Breast epithelium (tissue), 4 donors: ENCODE measurements around the gene TTC6. TPM values are rescaled to one million over a fixed set of nuclear protein-coding genes. Genes with fewer than 3 reads are reported as not detected.

Experiments
- DNase-seq, 2 donors: peaks; one replicate each; pipeline ENCODE4 v3.0.0-alpha.2; 2019; ENCODE audit warnings: low spot score in 2 of 2
- H3K27ac ChIP-seq, 2 donors: fragments of 200-600 bp; sonication (generic) in 1 of 2; one replicate each; pipeline ENCODE4 v1.5.1; 2016 to 2019; ENCODE audit warnings: mild to moderate bottlenecking in 1 of 2
- H3K27me3 ChIP-seq, 2 donors: fragments of 200-600 bp; sonication (generic) in 1 of 2; one replicate each; pipeline versions ENCODE4 v1.5.1 to v1.6.0; 2017 to 2019; ENCODE audit warnings: control low read depth in 1 of 2, mild to moderate bottlenecking in 1 of 2
- H3K36me3 ChIP-seq: fragments of 200-600 bp; one replicate; pipeline ENCODE4 v1.5.1; 2019
- H3K4me1 ChIP-seq, 2 donors: fragments of 200-600 bp; sonication (generic); one replicate each; pipeline ENCODE4 v1.5.1; 2016 to 2019; ENCODE audit warnings: control low read depth in 1 of 2
- H3K4me3 ChIP-seq, 3 donors: fragments of 200-600 bp; sonication (generic); 1 replicate in 2 of 3; 2 replicates in 1 of 3; pipeline ENCODE4 v1.5.1; 2016 to 2019; ENCODE audit warnings: mild to moderate bottlenecking in 3 of 3, moderate library complexity in 2 of 3
- H3K9me3 ChIP-seq, 2 donors: fragments of 200-600 bp; sonication (generic) in 1 of 2; one replicate each; pipeline ENCODE4 v1.5.1; 2016 to 2019; ENCODE audit warnings: control low read depth in 1 of 2
- POLR2A ChIP-seq: fragments of 450-650 bp; IDR thresholded peaks from one replicate; pipeline ENCODE4 v1.6.1; 2016; ENCODE audit warnings: antibody characterized with exemption, mild to moderate bottlenecking, moderate library complexity
- POLR2AphosphoS5 ChIP-seq, 3 donors: sonication (generic); formaldehyde crosslinking; IDR thresholded peaks; one replicate each; pipeline ENCODE4 v1.6.1; 2017; ENCODE audit warnings: antibody characterized with exemption in 3 of 3
- intact Hi-C: fragments of 100-400 bp; cut with DNase I; formaldehyde crosslinking; loops from one replicate; pipeline ENCODE4 v1.15.1; 2023; ENCODE audit warnings: low total_unique reads
- total RNA-seq, 3 donors: library from RNA; depleted of rRNA; stranded (reverse); fragments of >200 nt; gene quantifications; one replicate each; pipeline ENCODE4 v1.1.0, GENCODE V29; 2016
- TF ChIP-seq, protein P1 (sequence below), 3 donors: fragments of 450-650 bp; IDR thresholded peaks; one replicate each; pipeline ENCODE4 v1.5.1; 2016 to 2017; ENCODE audit warnings: antibody characterized with exemption in 3 of 3, mild to moderate bottlenecking in 3 of 3, moderate library complexity in 3 of 3

TTC6 gene
- total RNA-seq, 3 donors from 2014 or later = 74.7 to 78.6 TPM; not detected in 1

DNA sequence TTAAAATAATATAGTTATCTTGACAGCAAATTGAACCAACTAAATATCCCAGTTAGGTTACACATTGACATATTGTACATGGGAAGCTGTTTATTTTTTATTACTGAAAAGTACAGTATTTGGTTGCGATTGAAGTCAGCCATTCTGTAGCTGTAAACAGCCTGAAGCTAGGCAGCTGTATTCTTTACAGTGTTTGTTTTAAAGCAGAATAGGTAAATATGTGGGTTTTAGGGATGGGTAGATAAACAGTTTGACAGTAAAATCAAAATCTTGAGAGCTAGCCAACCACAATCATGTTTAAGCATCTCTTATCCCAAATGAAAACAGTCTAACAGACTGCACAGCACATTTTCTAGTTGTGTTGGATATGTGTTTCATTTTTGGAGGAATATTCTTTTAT lies 45.7 kb downstream of the TTC6 start:
- no peak for DNase-seq
- H3K27ac ChIP-seq = no peak overlapping the region
- no peak for TF ChIP-seq POLR2A
- no peak for TF ChIP-seq POLR2AphosphoS5 (IDR thresholded peaks at IDR 0.05)
- TF ChIP-seq, protein P1, sequence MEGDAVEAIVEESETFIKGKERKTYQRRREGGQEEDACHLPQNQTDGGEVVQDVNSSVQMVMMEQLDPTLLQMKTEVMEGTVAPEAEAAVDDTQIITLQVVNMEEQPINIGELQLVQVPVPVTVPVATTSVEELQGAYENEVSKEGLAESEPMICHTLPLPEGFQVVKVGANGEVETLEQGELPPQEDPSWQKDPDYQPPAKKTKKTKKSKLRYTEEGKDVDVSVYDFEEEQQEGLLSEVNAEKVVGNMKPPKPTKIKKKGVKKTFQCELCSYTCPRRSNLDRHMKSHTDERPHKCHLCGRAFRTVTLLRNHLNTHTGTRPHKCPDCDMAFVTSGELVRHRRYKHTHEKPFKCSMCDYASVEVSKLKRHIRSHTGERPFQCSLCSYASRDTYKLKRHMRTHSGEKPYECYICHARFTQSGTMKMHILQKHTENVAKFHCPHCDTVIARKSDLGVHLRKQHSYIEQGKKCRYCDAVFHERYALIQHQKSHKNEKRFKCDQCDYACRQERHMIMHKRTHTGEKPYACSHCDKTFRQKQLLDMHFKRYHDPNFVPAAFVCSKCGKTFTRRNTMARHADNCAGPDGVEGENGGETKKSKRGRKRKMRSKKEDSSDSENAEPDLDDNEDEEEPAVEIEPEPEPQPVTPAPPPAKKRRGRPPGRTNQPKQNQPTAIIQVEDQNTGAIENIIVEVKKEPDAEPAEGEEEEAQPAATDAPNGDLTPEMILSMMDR (IDR thresholded peaks at IDR 0.05) = no peak
- H3K27me3 ChIP-seq = no peaks in the 10 kb centered on the region
- intact Hi-C loops = no loop called here
- H3K36me3 ChIP-seq = no peaks in the 10 kb centered on the region
- H3K4me3 ChIP-seq = no peak overlapping the region
- H3K9me3 ChIP-seq = no peaks in the 10 kb centered on the region
- no peaks in the 10 kb centered on the region for H3K4me1 ChIP-seq

DNA sequence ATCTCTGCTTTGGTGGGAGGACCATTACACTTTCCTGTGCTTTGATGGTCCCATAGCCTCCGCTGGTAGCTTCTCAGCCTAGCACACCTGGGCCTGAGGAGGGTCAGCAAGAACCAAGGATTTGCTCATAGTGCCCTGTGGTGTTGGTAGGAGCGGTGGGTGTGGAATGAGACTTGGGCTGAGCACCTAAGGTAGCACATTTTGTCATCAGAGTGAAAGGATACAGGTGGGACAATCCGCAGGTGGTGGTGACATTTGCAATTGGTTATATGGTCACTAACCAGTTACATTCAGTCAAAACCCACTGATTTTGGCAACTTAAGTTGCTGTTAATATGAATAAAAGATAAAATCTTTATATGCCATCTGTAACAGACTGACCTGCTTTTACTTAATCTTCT lies 46.7 kb downstream of the TTC6 start:
- no peak overlapping the region for H3K27ac ChIP-seq
- TF ChIP-seq, protein P1 (IDR thresholded peaks at IDR 0.05) = no peak
- TF ChIP-seq POLR2AphosphoS5 (IDR thresholded peaks at IDR 0.05) (no peak), POLR2A (no peak)
- H3K36me3 ChIP-seq = no peaks in the 10 kb centered on the region
- H3K9me3 ChIP-seq = no peaks in the 10 kb centered on the region
- intact Hi-C loops = no loop called here
- H3K4me1 ChIP-seq = no peaks in the 10 kb centered on the region
- H3K27me3 ChIP-seq = no peaks in the 10 kb centered on the region
- H3K4me3 ChIP-seq = no peak overlapping the region
- DNase-seq = no peak

DNA sequence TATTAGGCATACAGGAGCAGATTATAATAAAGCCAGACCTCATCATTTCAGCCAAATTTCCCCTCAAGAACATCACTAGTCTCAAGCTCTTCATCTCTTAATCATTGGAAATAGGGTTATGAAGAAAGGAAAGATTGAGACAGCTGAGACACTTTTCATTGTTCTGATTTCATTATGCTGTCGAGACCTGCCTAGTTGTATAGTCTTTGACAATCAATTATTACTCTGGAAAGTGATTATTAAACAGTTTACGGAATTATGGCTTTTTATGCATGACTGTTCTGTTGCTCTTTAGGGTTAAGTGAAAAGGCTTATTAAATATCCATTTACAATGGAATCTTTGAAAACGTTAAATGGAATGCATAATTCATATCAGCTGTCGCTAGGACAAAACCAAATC lies 48.3 kb downstream of the TTC6 start:
- DNase-seq = no peak
- no peaks in the 10 kb centered on the region for H3K36me3 ChIP-seq
- no peaks in the 10 kb centered on the region for H3K9me3 ChIP-seq
- intact Hi-C loops = no loop called here
- no peak overlapping the region for H3K27ac ChIP-seq
- no peak overlapping the region for H3K4me3 ChIP-seq
- TF ChIP-seq, protein P1 (IDR thresholded peaks at IDR 0.05) = no peak
- no peak for TF ChIP-seq POLR2AphosphoS5 (IDR thresholded peaks at IDR 0.05)
- no peak for TF ChIP-seq POLR2A
- no peaks in the 10 kb centered on the region for H3K27me3 ChIP-seq
- H3K4me1 ChIP-seq = no peaks in the 10 kb centered on the region

Other genes with a start within 250 kb of the TTC6 start
- gene FOXA1, start 380 bp upstream of the TTC6 start, total RNA-seq = 10 to 100 TPM in 2 of 3 donors, under 1 TPM in 1; 0.32 to 80.6 (median 74.4) TPM